IMR-90 (cell line): ENCODE data around the gene MROH2B. TPM values are rescaled to one million over a fixed set of nuclear protein-coding genes. Genes with fewer than 3 reads are reported as not detected.

Experiments
- ATAC-seq: fragments of 200-7000 bp; cut with Tn5 transposase; 2 replicates; pipeline ENCODE4 v1.9.1; 2020; ENCODE audit warnings: low read depth, mild to moderate bottlenecking, moderate library complexity
- BruUV-seq: library from RNA; stranded (reverse); fragments of 400-500 nt; replicated peaks from 2 replicates; lab custom pipeline; 2021; lab: Mats Ljungman, UMichigan
- CTCF ChIA-PET: fragments of 300-600 bp; formaldehyde crosslinking; extraction: SDS; loops from one replicate; lab custom pipeline; 2021; ENCODE audit warnings: antibody characterized with exemption; lab: Yijun Ruan, JAX
- POLR2A ChIA-PET: fragments of 300-600 bp; sonication (Branson Sonifier 250); formaldehyde crosslinking; loops from one replicate; lab custom pipeline; 2022; ENCODE audit warnings: antibody characterized with exemption; ENCODE audit not compliant: unreplicated experiment; lab: Charles Lee
- DNase-seq: peaks from one replicate; pipeline ENCODE4 v3.0.0; 2013
- H2AFZ ChIP-seq: replicated peaks from 2 replicates; pipeline ENCODE3; 2013; ENCODE audit warnings: low read length, mild to moderate bottlenecking; ENCODE audit not compliant: poor library complexity
- H2AK5ac ChIP-seq: 2 replicates; pipeline ENCODE4 v1.6.1; 2013; ENCODE audit warnings: low read depth, low read length, inconsistent platforms
- H2AK9ac ChIP-seq: replicated peaks from 2 replicates; pipeline ENCODE3; 2013; ENCODE audit warnings: mild to moderate bottlenecking, low read depth, low read length, moderate library complexity; ENCODE audit not compliant: poor library complexity
- H2BK120ac ChIP-seq: 2 replicates; pipeline ENCODE4 v1.6.1; 2013; ENCODE audit warnings: low read depth, low read length, inconsistent platforms
- H2BK15ac ChIP-seq: 3 replicates; pipeline ENCODE4 v1.6.1; 2013; ENCODE audit warnings: low read depth, low read length, inconsistent platforms
- H2BK20ac ChIP-seq: 2 replicates; pipeline ENCODE4 v1.6.1; 2013; ENCODE audit warnings: low read depth, mild to moderate bottlenecking, inconsistent platforms, low read length, moderate library complexity
- H2BK5ac ChIP-seq: 2 replicates; pipeline ENCODE4 v1.6.1; 2013; ENCODE audit warnings: mild to moderate bottlenecking, low read depth, low read length, inconsistent platforms; ENCODE audit not compliant: poor library complexity, severe bottlenecking
- H3K14ac ChIP-seq: replicated peaks from 2 replicates; pipeline ENCODE4 v1.6.1; 2013; ENCODE audit warnings: low read depth, low read length, inconsistent platforms
- H3K18ac ChIP-seq: 2 replicates; pipeline ENCODE4 v1.6.1; 2013; ENCODE audit warnings: low read depth, low read length, control low read depth
- H3K23ac ChIP-seq: 2 replicates; pipeline ENCODE4 v1.6.1; 2013; ENCODE audit warnings: low read depth, low read length, inconsistent platforms
- H3K27ac ChIP-seq: 2 replicates; pipeline ENCODE4 v1.5.1; 2013; ENCODE audit warnings: mild to moderate bottlenecking, control low read depth, low read length; ENCODE audit not compliant: insufficient read depth
- H3K27me3 ChIP-seq: 2 replicates; pipeline ENCODE4 v1.6.1; 2013; ENCODE audit warnings: low read length; ENCODE audit not compliant: control insufficient read depth, insufficient read depth
- H3K36me3 ChIP-seq: 2 replicates; pipeline ENCODE4 v1.6.1; 2013; ENCODE audit warnings: low read length, mixed read lengths; ENCODE audit not compliant: control insufficient read depth, insufficient read depth
- H3K4ac ChIP-seq: 2 replicates; pipeline ENCODE4 v1.6.1; 2013; ENCODE audit warnings: low read depth, low read length, inconsistent platforms
- H3K4me1 ChIP-seq: 2 replicates; pipeline ENCODE4 v1.6.1; 2013; ENCODE audit warnings: low read length, mixed read lengths; ENCODE audit not compliant: control insufficient read depth, insufficient read depth
- H3K4me2 ChIP-seq: 2 replicates; pipeline ENCODE4 v1.6.1; 2013; ENCODE audit warnings: low read depth, mild to moderate bottlenecking, control low read depth, low read length, moderate library complexity
- H3K4me3 ChIP-seq: 2 replicates; pipeline ENCODE4 v1.5.1; 2013; ENCODE audit warnings: low read depth, mild to moderate bottlenecking, control low read depth, low read length, moderate library complexity; ENCODE audit not compliant: insufficient read depth
- H3K56ac ChIP-seq: 2 replicates; pipeline ENCODE4 v1.6.1; 2013; ENCODE audit warnings: low read length, inconsistent platforms; ENCODE audit not compliant: insufficient read depth; ENCODE audit errors: extremely low read depth
- H3K79me1 ChIP-seq, 2 experiments: 2 replicates each; pipeline ENCODE4 v1.6.1; 2013; ENCODE audit warnings: low read length in 2 of 2, inconsistent platforms in 1 of 2, low read depth in 1 of 2
- H3K9ac ChIP-seq: 2 replicates; pipeline ENCODE4 v1.6.1; 2013; ENCODE audit warnings: low read depth, low read length, control low read depth
- H3K9me1 ChIP-seq: 2 replicates; pipeline ENCODE4 v1.6.1; 2013; ENCODE audit warnings: low read length, inconsistent platforms; ENCODE audit not compliant: insufficient read depth
- H3K9me3 ChIP-seq: 2 replicates; pipeline ENCODE4 v1.6.1; 2013; ENCODE audit warnings: low read length; ENCODE audit not compliant: control insufficient read depth, insufficient read depth
- H4K20me1 ChIP-seq: 2 replicates; pipeline ENCODE4 v1.6.1; 2013; ENCODE audit warnings: low read length, inconsistent platforms; ENCODE audit not compliant: insufficient read depth
- H4K5ac ChIP-seq: 2 replicates; pipeline ENCODE4 v1.6.1; 2013; ENCODE audit warnings: mild to moderate bottlenecking, low read depth, low read length, control low read depth
- H4K8ac ChIP-seq, 2 experiments: 2 replicates each; pipeline ENCODE4 v1.6.1; 2013; ENCODE audit warnings: low read depth in 2 of 2, low read length in 2 of 2, control low read depth in 1 of 2, inconsistent platforms in 1 of 2
- H4K91ac ChIP-seq: 2 replicates; pipeline ENCODE4 v1.6.1; 2013; ENCODE audit warnings: low read depth, low read length, inconsistent platforms; ENCODE audit not compliant: insufficient read depth
- BHLHE40 ChIP-seq: fragments of 150-350 bp; IDR thresholded peaks from 2 replicates; pipeline ENCODE4 v1.6.1; 2016; ENCODE audit warnings: mild to moderate bottlenecking, low read depth, low read length
- CEBPB ChIP-seq: IDR thresholded peaks from 2 replicates; pipeline ENCODE4 v1.6.1; 2012; ENCODE audit warnings: low read depth, low read length, improper control_type of control experiment
- CHD1 ChIP-seq: IDR thresholded peaks from 2 replicates; pipeline ENCODE4 v1.6.1; 2012; ENCODE audit warnings: low read depth, low read length, improper control_type of control experiment
- CTCF ChIP-seq: conservative IDR thresholded peaks from 2 replicates; pipeline ENCODE4 v1.5.1; 2012; ENCODE audit warnings: mild to moderate bottlenecking, low read depth, low read length, improper control_type of control experiment
- ELK1 ChIP-seq: fragments of 150-350 bp; IDR thresholded peaks from 2 replicates; pipeline ENCODE4 v1.6.1; 2016; ENCODE audit warnings: low read depth, mild to moderate bottlenecking, low read length, moderate library complexity, borderline replicate concordance
- FOS ChIP-seq: fragments of 150-350 bp; IDR thresholded peaks from 2 replicates; pipeline ENCODE4 v1.6.1; 2016; ENCODE audit warnings: low read depth, low read length
- MAFK ChIP-seq: IDR thresholded peaks from 2 replicates; pipeline ENCODE4 v1.6.1; 2012; ENCODE audit warnings: low read depth, low read length, improper control_type of control experiment
- MAZ ChIP-seq: IDR thresholded peaks from 2 replicates; pipeline ENCODE4 v1.6.1; 2012; ENCODE audit warnings: low read depth, mild to moderate bottlenecking, low read length, improper control_type of control experiment, moderate library complexity, borderline replicate concordance
- MXI1 ChIP-seq: IDR thresholded peaks from 2 replicates; pipeline ENCODE4 v1.6.1; 2012; ENCODE audit warnings: low read depth, mild to moderate bottlenecking, low read length, moderate library complexity, borderline replicate concordance
- NFE2L2 ChIP-seq: fragments of 150-350 bp; IDR thresholded peaks from 2 replicates; pipeline ENCODE4 v1.6.1; 2016; ENCODE audit warnings: low read depth, mild to moderate bottlenecking, low read length
- POLR2A ChIP-seq: IDR thresholded peaks from 2 replicates; pipeline ENCODE4 v1.6.1; 2012; ENCODE audit warnings: mild to moderate bottlenecking, low read depth, low read length
- RAD21 ChIP-seq: IDR thresholded peaks from 2 replicates; pipeline ENCODE4 v1.6.1; 2012; ENCODE audit warnings: low read length, improper control_type of control experiment
- RCOR1 ChIP-seq: IDR thresholded peaks from 2 replicates; pipeline ENCODE4 v1.6.1; 2012; ENCODE audit warnings: mild to moderate bottlenecking, low read length, improper control_type of control experiment; ENCODE audit not compliant: insufficient replicate concordance
- RFX5 ChIP-seq: IDR thresholded peaks from 2 replicates; pipeline ENCODE4 v1.8.0; 2012; ENCODE audit warnings: low read depth, mild to moderate bottlenecking, low read length, moderate library complexity
- SMC3 ChIP-seq: fragments of 150-350 bp; IDR thresholded peaks from 2 replicates; pipeline ENCODE4 v1.6.1; 2016; ENCODE audit warnings: low read depth, mild to moderate bottlenecking, antibody characterized with exemption, low read length, moderate library complexity
- USF2 ChIP-seq: fragments of 150-350 bp; IDR thresholded peaks from 2 replicates; pipeline ENCODE4 v1.6.1; 2017; ENCODE audit warnings: mild to moderate bottlenecking, antibody characterized with exemption, low read length, low read depth
- WGBS, 2 experiments: methylation state at CpG; one replicate each; pipeline versions ENCODE4 v1.1.5 to v1.1.7; 2013; ENCODE audit warnings: missing lambda C conversion rate in 2 of 2; ENCODE audit not compliant: insufficient read length in 1 of 2; ENCODE audit errors: extremely low coverage in 2 of 2; 5-methylcytosine and 5-hydroxymethylcytosine counted together
- dilution Hi-C: fragments of 300-500 bp; cut with HindIII; formaldehyde crosslinking; loops from one replicate; pipeline ENCODE4 v1.14.3; 2018; ENCODE audit warnings: low sequenced_read_pairs; ENCODE audit not compliant: unreplicated experiment
- in situ Hi-C: fragments of 300-500 bp; cut with MboI; formaldehyde crosslinking; loops from 3 replicates; pipeline ENCODE4 v1.14.3; 2019; ENCODE audit warnings: low sequenced_read_pairs, inconsistent platforms, mixed read lengths
- intact Hi-C: fragments of 100-400 bp; cut with micrococcal nuclease; formaldehyde crosslinking; loops from 2 replicates; pipeline ENCODE4 v1.10.0; 2022
- polyA plus RNA-seq, 3 experiments: library from polyadenylated mRNA; depleted of rRNA; stranded (reverse); fragments of >200 nt; gene quantifications; 2 replicates each; pipeline ENCODE4 v1.2.3, GENCODE V29; 2012; ENCODE audit warnings: low replicate concordance in 1 of 3
- total RNA-seq: library from RNA; depleted of rRNA; stranded (reverse); fragments of >200 nt; gene quantifications from 2 replicates; pipeline ENCODE4 v1.2.3, GENCODE V29; 2012

The MROH2B gene
- total and polyA plus RNA-seq, 2 of the 4 experiments (the other 2 are of a cell fraction), result not detected

GRCh38 chr5:40958811-40959210, 112.3 kb downstream of the MROH2B start:
- POLR2A ChIA-PET, result no interaction called here
- DNase-seq (no peak), ATAC-seq (no peak)
- Histone ChIP-seq H3K4ac (no peak overlapping the region), H3K9me1 (no peaks in the 10 kb centered on the region), H2BK15ac (no peak overlapping the region), H4K8ac (no peak overlapping the region), H3K36me3 (no peaks in the 10 kb centered on the region), H3K14ac (no peak overlapping the region), H3K4me2 (no peak overlapping the region), H2BK20ac (no peak overlapping the region), H3K27ac (no peak overlapping the region), H2AK9ac (no peak overlapping the region), H2AFZ (no peak overlapping the region), H3K9ac (no peak overlapping the region), H4K20me1 (no peaks in the 10 kb centered on the region), H3K27me3 (no peaks in the 10 kb centered on the region), H3K18ac (no peak overlapping the region), H3K9me3 (peaks cover 9% of the 10 kb centered on the region), H3K56ac (no peak overlapping the region), H2BK5ac (no peak overlapping the region), H3K23ac (no peak overlapping the region), H3K79me1 (no peaks in the 10 kb centered on the region), H2BK120ac (no peak overlapping the region), H4K5ac (no peak overlapping the region), H2AK5ac (no peak overlapping the region), H3K4me3 (no peak overlapping the region), H4K91ac (no peak overlapping the region), H3K4me1 (no peaks in the 10 kb centered on the region)
- intact Hi-C loops, result no loop called here
- in situ Hi-C loops, result no loop called here
- BruUV-seq, result no TSS peak
- no CpG with 5 or more reads among the region's 5 CpGs for WGBS, 2 experiments
- dilution Hi-C loops, result no loop called here
- no peak for TF ChIP-seq FOS
- no peak for TF ChIP-seq NFE2L2
- TF ChIP-seq BHLHE40, result no peak
- no peak for TF ChIP-seq RFX5
- TF ChIP-seq MAZ, result no peak
- TF ChIP-seq USF2, result no peak
- no peak for TF ChIP-seq CTCF
- TF ChIP-seq CEBPB, result no peak
- no peak for TF ChIP-seq POLR2A
- no peak for TF ChIP-seq RCOR1
- TF ChIP-seq RAD21, result no peak
- no peak for TF ChIP-seq MXI1
- TF ChIP-seq CHD1, result no peak
- TF ChIP-seq MAFK, result no peak
- TF ChIP-seq ELK1, result no peak
- no peak for TF ChIP-seq SMC3
- CTCF ChIA-PET, result no interaction called here
